ENCODE data around the gene CCDC83. TPM values are rescaled to one million over a fixed set of nuclear protein-coding genes. Genes with fewer than 3 reads are reported as not detected.

CCDC83 gene
- not detected for polyA plus RNA-seq (ENCODE audit: low read depth in 6 of 6)

GRCh38 chr11:85855341-85855656, at the start of gene CCDC83:
Gene CCDC83, plus strand, starts transcription at chr11:85855383. Its CDS starts 9,741 bp downstream, at chr11:85865124.
- peak within 1 kb of the TSS; percentile 53 to 96 (median 86) for H3K27ac Mint-ChIP-seq
- no peak for ATAC-seq (ENCODE audit: low read depth in 2 of 2)
- peaks cover 0 to under 1% (median 0%) of the 10 kb centered on the region in 7 donors for H3K9me3 Mint-ChIP-seq

GRCh38 chr11:85805387-85805786, 49.8 kb upstream of the CCDC83 start:
- no peak overlapping the region for H3K4me3 Mint-ChIP-seq
- ATAC-seq (ENCODE audit: low read depth in 2 of 2) (no peak), DNase-seq (no peak)
- H3K9me3 Mint-ChIP-seq: no peaks in the 10 kb centered on the region
- H3K27me3 Mint-ChIP-seq: peaks cover 0 to 6% (median 4%) of the 10 kb centered on the region in 3 donors
- no peak overlapping the region for H3K27ac Mint-ChIP-seq
- H3K4me1 Mint-ChIP-seq: peaks cover 8 to 9% (median 9%) of the 10 kb centered on the region in 3 donors
- H3K36me3 Mint-ChIP-seq: no peaks in the 10 kb centered on the region

More at GRCh38 chr11:85855341-85855656, at the start of gene CCDC83:
- H3K27me3 Mint-ChIP-seq: peaks cover 0 to 18% (median 0%) of the 10 kb centered on the region in 3 donors
- peaks cover 0 to 12% (median 11%) of the 10 kb centered on the region in 3 donors for H3K4me1 Mint-ChIP-seq
- DNase-seq: no peak
- peak within 1 kb of the TSS; percentile 84 to 94 (median 90) for H3K4me3 Mint-ChIP-seq
- no peaks in the 10 kb centered on the region for H3K36me3 Mint-ChIP-seq

- H3K27ac Mint-ChIP-seq: no peak overlapping the region
- H3K4me1 Mint-ChIP-seq: peaks cover 10 to 13% (median 12%) of the 10 kb centered on the region in 3 donors
- H3K4me3 Mint-ChIP-seq: no peak overlapping the region
- DNase-seq: no peak
- H3K27me3 Mint-ChIP-seq: peaks cover 0 to 5% (median 0%) of the 10 kb centered on the region in 3 donors
- no peak for ATAC-seq (ENCODE audit: low read depth in 2 of 2)
- no peaks in the 10 kb centered on the region for H3K36me3 Mint-ChIP-seq
- H3K9me3 Mint-ChIP-seq: no peaks in the 10 kb centered on the region
Measured at GRCh38 chr11:85806016-85806415, 49.2 kb upstream of the CCDC83 start.

GRCh38 chr11:85806876-85807275, 48.3 kb upstream of the CCDC83 start:
- H3K4me3 Mint-ChIP-seq: no peak overlapping the region
- H3K36me3 Mint-ChIP-seq: no peaks in the 10 kb centered on the region
- no peaks in the 10 kb centered on the region for H3K9me3 Mint-ChIP-seq
- DNase-seq (no peak), ATAC-seq (ENCODE audit: low read depth in 2 of 2) (no peak)
- peaks cover under 1 to 9% (median 6%) of the 10 kb centered on the region in 3 donors for H3K27me3 Mint-ChIP-seq
- H3K27ac Mint-ChIP-seq: no peak overlapping the region
- H3K4me1 Mint-ChIP-seq: peaks cover 14 to 19% (median 18%) of the 10 kb centered on the region in 3 donors

GRCh38 chr11:85809191-85809590, 46.0 kb upstream of the CCDC83 start:
- Mint-ChIP-seq H3K4me3 (peak overlapping the region in 2 of 8 donors; percentile 61 to 82), H3K27me3 (peaks cover 6 to 17% (median 9%) of the 10 kb centered on the region in 3 donors), H3K4me1 (peaks cover 14 to 19% (median 18%) of the 10 kb centered on the region in 3 donors), H3K9me3 (no peaks in the 10 kb centered on the region), H3K27ac (no peak overlapping the region), H3K36me3 (no peaks in the 10 kb centered on the region)
- ATAC-seq (ENCODE audit: low read depth in 2 of 2): peak; percentile 32 to 61
- no peak for DNase-seq

GRCh38 chr11:85809863-85810262, 45.3 kb upstream of the CCDC83 start:
- Mint-ChIP-seq H3K4me1 (peaks cover 14 to 19% (median 18%) of the 10 kb centered on the region in 3 donors), H3K4me3 (peak overlapping the region; percentile 72 to 93 (median 87)), H3K27me3 (peaks cover 6 to 17% (median 10%) of the 10 kb centered on the region in 3 donors), H3K9me3 (no peaks in the 10 kb centered on the region), H3K36me3 (no peaks in the 10 kb centered on the region), H3K27ac (peak overlapping the region in 2 of 6 donors; percentile 24 to 73)
- DNase-seq: no peak
- ATAC-seq (ENCODE audit: low read depth in 2 of 2): no peak

GRCh38 chr11:85810521-85810870, 44.7 kb upstream of the CCDC83 start:
- peaks cover 6 to 17% (median 13%) of the 10 kb centered on the region in 3 donors for H3K27me3 Mint-ChIP-seq
- ATAC-seq (ENCODE audit: low read depth in 2 of 2) (no peak), DNase-seq (no peak)
- no peaks in the 10 kb centered on the region for H3K9me3 Mint-ChIP-seq
- no peaks in the 10 kb centered on the region for H3K36me3 Mint-ChIP-seq
- H3K4me3 Mint-ChIP-seq: peak overlapping the region; percentile 72 to 93 (median 87)
- H3K4me1 Mint-ChIP-seq: peaks cover 14 to 19% (median 18%) of the 10 kb centered on the region in 3 donors
- peak overlapping the region in 4 of 6 donors; percentile 24 to 73 (median 52) for H3K27ac Mint-ChIP-seq

- Mint-ChIP-seq H3K27ac (peak within 1 kb of the TSS in 4 of 6 donors; percentile 24 to 73 (median 52)), H3K9me3 (no peaks in the 10 kb centered on the region), H3K4me1 (peaks cover 14 to 19% (median 18%) of the 10 kb centered on the region in 3 donors)
Measured at GRCh38 chr11:85810871-85811611, 44.1 kb upstream of the CCDC83 start, which contains the start of gene SYTL2. Gene SYTL2, minus strand, starts transcription at chr11:85811141. Its CDS starts 53,416 bp downstream, at chr11:85757725.

GRCh38 chr11:85811624-85812023, 43.6 kb upstream of the CCDC83 start:
- no peak for ATAC-seq (ENCODE audit: low read depth in 2 of 2)
- H3K36me3 Mint-ChIP-seq: no peaks in the 10 kb centered on the region

More at GRCh38 chr11:85810871-85811611, 44.1 kb upstream of the CCDC83 start, which contains the start of gene SYTL2:
- Mint-ChIP-seq H3K36me3 (no peaks in the 10 kb centered on the region), H3K27me3 (peaks cover 6 to 17% (median 13%) of the 10 kb centered on the region in 3 donors), H3K4me3 (peak within 1 kb of the TSS; percentile 77 to 93 (median 87))
- DNase-seq (peak; percentile 58), ATAC-seq (ENCODE audit: low read depth in 2 of 2) (peak; percentile 89 to 93)

GRCh38 chr11:85813721-85814120, 41.5 kb upstream of the CCDC83 start:
- H3K9me3 Mint-ChIP-seq: no peaks in the 10 kb centered on the region
- no peaks in the 10 kb centered on the region for H3K36me3 Mint-ChIP-seq
- DNase-seq (no peak), ATAC-seq (ENCODE audit: low read depth in 2 of 2) (no peak)
- H3K4me1 Mint-ChIP-seq: peaks cover 14 to 19% (median 18%) of the 10 kb centered on the region in 3 donors
- peaks cover 6 to 17% (median 13%) of the 10 kb centered on the region in 3 donors for H3K27me3 Mint-ChIP-seq
- H3K4me3 Mint-ChIP-seq: peak overlapping the region in 2 of 8 donors; percentile 36 to 44
- H3K27ac Mint-ChIP-seq: no peak overlapping the region

More at GRCh38 chr11:85811624-85812023, 43.6 kb upstream of the CCDC83 start:
- DNase-seq: no peak
- Mint-ChIP-seq H3K4me3 (peak overlapping the region; percentile 77 to 91 (median 86)), H3K27ac (peak overlapping the region in 2 of 6 donors; percentile 16 to 54), H3K9me3 (no peaks in the 10 kb centered on the region), H3K4me1 (peaks cover 14 to 19% (median 18%) of the 10 kb centered on the region in 3 donors), H3K27me3 (peaks cover 6 to 17% (median 13%) of the 10 kb centered on the region in 3 donors)

- H3K27ac Mint-ChIP-seq: no peak overlapping the region
- ATAC-seq (ENCODE audit: low read depth in 2 of 2) (no peak), DNase-seq (no peak)
- H3K27me3 Mint-ChIP-seq: peaks cover 6 to 17% (median 9%) of the 10 kb centered on the region in 3 donors
- peaks cover 6 to 10% (median 9%) of the 10 kb centered on the region in 3 donors for H3K4me1 Mint-ChIP-seq
- H3K4me3 Mint-ChIP-seq: no peak overlapping the region
- H3K36me3 Mint-ChIP-seq: no peaks in the 10 kb centered on the region
- H3K9me3 Mint-ChIP-seq: no peaks in the 10 kb centered on the region
Measured at GRCh38 chr11:85815186-85815931, 39.8 kb upstream of the CCDC83 start.

- DNase-seq: no peak
- peak overlapping the region in 1 of 6 donors; percentile 21 for H3K27ac Mint-ChIP-seq
Measured at GRCh38 chr11:85819441-85819840, 35.7 kb upstream of the CCDC83 start.

GRCh38 chr11:85821636-85822035, 33.5 kb upstream of the CCDC83 start:
- Mint-ChIP-seq H3K9me3 (no peaks in the 10 kb centered on the region), H3K4me1 (no peaks in the 10 kb centered on the region), H3K27ac (no peak overlapping the region), H3K36me3 (no peaks in the 10 kb centered on the region), H3K27me3 (peaks cover 0 to 5% (median 0%) of the 10 kb centered on the region in 3 donors), H3K4me3 (no peak overlapping the region)
- no peak for DNase-seq
- no peak for ATAC-seq (ENCODE audit: low read depth in 2 of 2)

More at GRCh38 chr11:85819441-85819840, 35.7 kb upstream of the CCDC83 start:
- Mint-ChIP-seq H3K36me3 (no peaks in the 10 kb centered on the region), H3K4me1 (no peaks in the 10 kb centered on the region), H3K9me3 (no peaks in the 10 kb centered on the region), H3K27me3 (peaks cover 0 to 5% (median 4%) of the 10 kb centered on the region in 3 donors), H3K4me3 (peak overlapping the region in 1 of 8 donors; percentile 42)
- ATAC-seq (ENCODE audit: low read depth in 2 of 2): no peak
